Measurements from ENCODE around the gene MRPS14. TPM values are rescaled to one million over a fixed set of nuclear protein-coding genes. Genes with fewer than 3 reads are reported as not detected.

The MRPS14 gene
- total and polyA plus RNA-seq, 2 of the 4 experiments (the other 2 are of a cell fraction), result 22.0 to 23.1 TPM

- Histone ChIP-seq H2AK9ac (replicated peaks; ENCODE audit: low read depth, low read length, poor library complexity) (no peak overlapping the region), H3K4me3 (ENCODE audit: insufficient read depth, low read depth, low read length) (no peak overlapping the region), H3K36me3 (ENCODE audit: control insufficient read depth, insufficient read depth, low read length) (no peaks in the 10 kb centered on the region), H4K20me1 (ENCODE audit: insufficient read depth, low read length) (no peaks in the 10 kb centered on the region), H4K8ac (ENCODE audit: low read depth in 2 of 2, low read length in 2 of 2) (no peak overlapping the region), H3K79me1 (ENCODE audit: low read depth in 1 of 2, low read length in 2 of 2) (no peaks in the 10 kb centered on the region), H2BK120ac (ENCODE audit: low read depth, low read length) (no peak overlapping the region), H3K23ac (ENCODE audit: low read depth, low read length) (no peak overlapping the region), H3K27me3 (ENCODE audit: control insufficient read depth, insufficient read depth, low read length) (peaks cover 6% of the 10 kb centered on the region), H3K27ac (ENCODE audit: insufficient read depth, low read length) (no peak overlapping the region), H2BK5ac (ENCODE audit: low read depth, low read length, poor library complexity, severe bottlenecking) (no peak overlapping the region), H3K56ac (ENCODE audit: extremely low read depth, insufficient read depth, low read length) (no peak overlapping the region), H3K9me1 (ENCODE audit: insufficient read depth, low read length) (no peaks in the 10 kb centered on the region), H4K5ac (ENCODE audit: low read depth, low read length) (no peak overlapping the region), H2AK5ac (ENCODE audit: low read depth, low read length) (no peak overlapping the region), H2AFZ (replicated peaks; ENCODE audit: low read length, poor library complexity) (no peak overlapping the region), H3K9ac (ENCODE audit: low read depth, low read length) (no peak overlapping the region), H4K91ac (ENCODE audit: insufficient read depth, low read depth, low read length) (no peak overlapping the region), H3K9me3 (ENCODE audit: control insufficient read depth, insufficient read depth, low read length) (no peaks in the 10 kb centered on the region), H2BK20ac (ENCODE audit: low read depth, low read length) (no peak overlapping the region), H3K18ac (ENCODE audit: low read depth, low read length) (no peak overlapping the region), H3K4me1 (ENCODE audit: control insufficient read depth, insufficient read depth, low read length) (no peaks in the 10 kb centered on the region), H3K4ac (ENCODE audit: low read depth, low read length) (no peak overlapping the region), H2BK15ac (ENCODE audit: low read depth, low read length) (no peak overlapping the region), H3K14ac (replicated peaks; ENCODE audit: low read depth, low read length) (no peak overlapping the region), H3K4me2 (ENCODE audit: low read depth, low read length) (no peak overlapping the region)
- intact Hi-C loops (cut with micrococcal nuclease), result no loop called here
- DNase-seq (no peak), ATAC-seq (ENCODE audit: low read depth) (no peak)
- WGBS, 2 experiments (ENCODE audit: extremely low coverage in 2 of 2, insufficient read length in 1 of 2), result 49% methylated on average over 2 of the region's 4 CpGs; no CpG with 5 or more reads in 1 of the 2 experiments
- no TSS peak for BruUV-seq (replicated peaks)
- POLR2A ChIA-PET (ENCODE audit: unreplicated experiment), result no interaction called here
- in situ Hi-C loops (cut with MboI; ENCODE audit: low sequenced_read_pairs), result no loop called here
- CTCF ChIA-PET, result interaction anchor here (1.2 to 1.3 kb wide), 2 partner anchors 11 to 85 kb away, joined by 3 to 4 read pairs; no protein-coding TSS in a partner anchor
- TF ChIP-seq MAFK (IDR thresholded peaks at IDR 0.05; ENCODE audit: low read depth, low read length) (no peak), MAZ (IDR thresholded peaks at IDR 0.05; ENCODE audit: borderline replicate concordance, low read depth, low read length) (no peak), POLR2A (IDR thresholded peaks at IDR 0.05; ENCODE audit: low read depth, low read length) (no peak)
- dilution Hi-C loops (cut with HindIII; ENCODE audit: low sequenced_read_pairs, unreplicated experiment), result no loop called here
Measured at GRCh38 chr1:175040324-175040879, 17.2 kb upstream of the MRPS14 start.

Measured in IMR-90 (cell line).